GM21825 (cell line): Measurements from ENCODE around the gene RABL2A.
"Not testable (repeated sequence)": the region's sequence is repeated elsewhere in the genome, so short reads cannot be mapped to it uniquely, and the experiment has no call there.

Experiments
- ATAC-seq: cut with Tn5 transposase; IDR thresholded peaks from one replicate; pipeline ENCODE4 v1.9.1; 2021; ENCODE audit warnings: mild to moderate bottlenecking, moderate library complexity; ENCODE audit not compliant: unreplicated experiment

Gene RABL2A

DNA sequence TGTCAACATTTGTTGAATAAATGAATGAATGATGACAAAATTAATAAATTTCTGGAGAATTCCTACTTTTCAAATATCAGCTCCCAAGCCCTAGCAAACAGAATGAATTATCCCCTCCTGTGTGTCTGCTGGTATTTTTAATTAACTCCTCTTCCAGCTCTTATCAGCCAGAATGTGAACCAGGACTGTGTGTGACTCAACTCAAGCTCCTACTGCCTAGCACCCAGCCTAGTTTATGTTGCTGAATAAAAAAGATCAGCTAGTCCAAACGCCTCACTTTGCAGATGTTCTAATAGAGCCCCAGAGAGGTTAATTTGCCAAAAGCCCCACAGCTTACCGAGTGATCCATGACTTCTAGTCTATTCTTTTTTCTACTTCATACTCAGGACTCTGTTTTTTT lies 50.3 kb downstream of the RABL2A start:
- no peak for ATAC-seq

DNA sequence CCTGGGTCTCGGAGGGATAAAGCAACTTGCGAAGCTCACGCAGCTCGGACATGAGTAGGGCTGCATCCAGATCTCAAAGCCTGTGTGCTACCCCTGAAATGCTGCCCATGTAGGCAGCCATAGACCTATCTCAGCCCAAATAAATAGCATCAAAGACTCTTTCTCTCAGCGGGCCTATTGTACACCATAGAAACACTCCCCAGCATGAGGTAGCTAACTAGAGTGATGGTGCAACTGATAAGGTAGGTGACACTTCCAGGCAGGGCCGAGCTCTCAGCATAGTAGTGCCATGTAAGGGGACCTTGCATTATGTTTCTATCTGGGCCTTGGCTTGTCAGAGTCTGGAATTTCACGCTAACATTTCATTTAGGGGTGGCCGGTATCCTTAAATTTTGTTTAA lies 52.4 kb downstream of the RABL2A start:
- no peak for ATAC-seq

- no peak for ATAC-seq
Observed at GRCh38 chr2:113685471-113685870, 58.4 kb downstream of the RABL2A start.

DNA sequence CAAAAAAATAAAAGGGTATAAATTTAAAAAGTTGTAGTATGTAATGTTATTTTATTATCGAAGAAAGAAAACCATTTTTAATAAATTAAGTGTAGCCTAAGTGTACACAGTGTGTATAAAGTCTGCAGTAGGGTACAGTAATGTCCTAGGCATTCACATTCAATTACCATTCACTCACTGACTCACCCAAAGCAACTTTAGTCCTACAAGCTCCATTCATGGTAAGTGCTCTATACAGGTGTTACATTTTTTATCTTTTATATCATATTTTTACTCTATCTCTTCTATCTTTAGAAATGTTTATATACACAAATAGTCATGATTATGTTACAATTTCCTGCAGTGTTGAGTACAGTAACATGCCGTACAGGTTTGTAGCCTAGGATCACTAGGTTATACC lies 59.5 kb downstream of the RABL2A start:
- ATAC-seq, result no peak

- not testable (repeated sequence) for ATAC-seq
Observed at GRCh38 chr2:113690871-113691270, 63.8 kb downstream of the RABL2A start.
